RWPE2 (cell line): ENCODE results near the gene SLC27A5.

ENCODE experiments used
- ATAC-seq: fragments of 200-7000 bp; cut with Tn5 transposase; 3 replicates; pipeline ENCODE4 v1.9.1; 2021; ENCODE audit warnings: low read depth
- DNase-seq: peaks from one replicate; pipeline ENCODE4 v3.0.0-alpha.2; 2020; ENCODE audit warnings: low spot score
- H3K27ac ChIP-seq: fragments of 450-650 bp; 2 replicates; pipeline ENCODE4 v1.5.1; 2017; ENCODE audit warnings: mild to moderate bottlenecking; ENCODE audit not compliant: poor library complexity, severe bottlenecking
- H3K27me3 ChIP-seq: fragments of 250-450 bp; sonication (Bioruptor Pico); 2 replicates; pipeline ENCODE4 v1.5.1; 2021; ENCODE audit warnings: mild to moderate bottlenecking, moderate library complexity; ENCODE audit not compliant: insufficient read depth, poor library complexity, severe bottlenecking
- H3K36me3 ChIP-seq: fragments of 250-450 bp; sonication (Bioruptor Pico); 2 replicates; pipeline ENCODE4 v1.5.1; 2020; ENCODE audit warnings: low read depth, mild to moderate bottlenecking, moderate library complexity
- H3K4me1 ChIP-seq: fragments of 250-450 bp; sonication (Bioruptor Pico); 2 replicates; pipeline ENCODE4 v1.5.1; 2021; ENCODE audit warnings: mild to moderate bottlenecking, moderate library complexity; ENCODE audit not compliant: insufficient read depth, poor library complexity, severe bottlenecking
- H3K4me3 ChIP-seq: fragments of 250-450 bp; sonication (Bioruptor Pico); 2 replicates; pipeline ENCODE4 v1.5.1; 2021; ENCODE audit warnings: mild to moderate bottlenecking, moderate library complexity; ENCODE audit not compliant: severe bottlenecking
- H3K9me3 ChIP-seq: fragments of 250-450 bp; sonication (Bioruptor Pico); 2 replicates; pipeline ENCODE4 v1.5.1; 2021; ENCODE audit warnings: mild to moderate bottlenecking, moderate library complexity; ENCODE audit not compliant: severe bottlenecking
- TF ChIP-seq, protein P1 (sequence below): fragments of 450-650 bp; IDR thresholded peaks from one replicate; pipeline ENCODE4 v1.5.1; 2017; ENCODE audit warnings: mild to moderate bottlenecking, moderate library complexity; ENCODE audit not compliant: poor library complexity, severe bottlenecking

The SLC27A5 gene

DNA sequence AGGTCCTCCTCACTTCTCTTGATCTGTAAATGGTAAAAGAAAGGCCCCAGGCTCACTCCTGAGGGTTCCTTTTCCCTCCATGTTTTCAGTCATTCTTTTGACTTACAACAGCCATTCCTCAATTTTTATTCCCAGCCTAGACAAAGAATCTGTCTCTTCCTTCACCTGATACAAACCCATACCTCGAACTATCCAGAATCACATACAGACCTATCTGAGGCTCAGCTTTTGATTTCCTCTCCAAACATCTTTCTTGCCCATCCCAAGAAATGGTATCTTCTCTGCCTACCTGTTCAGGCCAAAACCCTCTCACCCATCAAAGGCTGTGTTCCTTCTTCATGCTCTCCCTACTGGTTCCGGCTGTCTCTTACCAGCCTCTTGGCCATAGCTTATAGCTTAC, 40.9 kb upstream of the SLC27A5 start:
- no peak for DNase-seq
- peaks cover 62% of the 10 kb centered on the region for H3K36me3 ChIP-seq
- H3K4me1 ChIP-seq: no peaks in the 10 kb centered on the region
- no peak for ATAC-seq
- H3K9me3 ChIP-seq: no peaks in the 10 kb centered on the region
- H3K27me3 ChIP-seq: no peaks in the 10 kb centered on the region
- peak overlapping the region; percentile 90 for H3K27ac ChIP-seq
- no peak overlapping the region for H3K4me3 ChIP-seq
- TF ChIP-seq, protein P1, sequence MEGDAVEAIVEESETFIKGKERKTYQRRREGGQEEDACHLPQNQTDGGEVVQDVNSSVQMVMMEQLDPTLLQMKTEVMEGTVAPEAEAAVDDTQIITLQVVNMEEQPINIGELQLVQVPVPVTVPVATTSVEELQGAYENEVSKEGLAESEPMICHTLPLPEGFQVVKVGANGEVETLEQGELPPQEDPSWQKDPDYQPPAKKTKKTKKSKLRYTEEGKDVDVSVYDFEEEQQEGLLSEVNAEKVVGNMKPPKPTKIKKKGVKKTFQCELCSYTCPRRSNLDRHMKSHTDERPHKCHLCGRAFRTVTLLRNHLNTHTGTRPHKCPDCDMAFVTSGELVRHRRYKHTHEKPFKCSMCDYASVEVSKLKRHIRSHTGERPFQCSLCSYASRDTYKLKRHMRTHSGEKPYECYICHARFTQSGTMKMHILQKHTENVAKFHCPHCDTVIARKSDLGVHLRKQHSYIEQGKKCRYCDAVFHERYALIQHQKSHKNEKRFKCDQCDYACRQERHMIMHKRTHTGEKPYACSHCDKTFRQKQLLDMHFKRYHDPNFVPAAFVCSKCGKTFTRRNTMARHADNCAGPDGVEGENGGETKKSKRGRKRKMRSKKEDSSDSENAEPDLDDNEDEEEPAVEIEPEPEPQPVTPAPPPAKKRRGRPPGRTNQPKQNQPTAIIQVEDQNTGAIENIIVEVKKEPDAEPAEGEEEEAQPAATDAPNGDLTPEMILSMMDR: no peak

DNA sequence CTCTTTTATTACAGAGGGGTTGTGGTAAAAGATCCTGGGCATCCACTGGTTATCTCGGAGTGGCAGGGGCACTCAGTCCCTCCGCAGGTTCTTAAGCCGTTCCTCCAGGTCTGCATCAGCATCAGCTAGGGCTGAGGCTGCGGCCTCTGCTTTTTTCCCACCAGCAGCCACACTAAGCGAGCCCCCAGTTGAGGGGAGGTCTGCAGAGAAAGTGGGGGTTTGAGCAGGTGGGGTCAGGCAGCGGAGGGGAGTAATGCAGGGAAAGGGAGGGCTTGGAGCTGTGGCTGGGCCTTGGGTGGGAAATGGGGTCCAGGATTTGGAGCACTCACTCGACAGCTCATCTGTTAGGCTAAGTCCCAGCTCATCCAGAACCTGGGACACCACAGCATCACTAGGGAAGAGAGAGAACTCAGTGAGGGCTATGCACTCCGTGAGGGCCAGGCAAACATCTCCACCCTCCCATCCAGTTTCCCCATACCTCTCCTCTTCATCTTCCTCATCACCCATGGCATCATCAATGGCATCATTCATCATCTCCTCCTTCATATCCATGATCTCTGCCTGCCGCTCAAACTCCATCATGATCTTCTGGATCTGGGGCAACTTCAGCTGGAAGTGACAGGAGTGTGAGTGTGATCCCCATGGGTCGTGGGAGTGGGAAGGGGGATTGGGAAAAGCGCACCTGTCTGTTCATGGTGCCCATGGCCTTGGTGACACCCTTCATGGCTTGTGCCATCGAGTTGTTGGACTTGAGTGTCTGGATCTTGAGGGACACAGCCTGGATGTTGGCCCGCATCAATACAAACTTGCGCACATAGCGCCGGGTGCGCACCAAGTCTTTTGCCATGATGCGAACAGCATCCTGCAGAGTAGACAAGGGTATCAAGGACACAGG, 40.0 kb upstream of the SLC27A5 start:
- Histone ChIP-seq H3K36me3 (peaks cover 68% of the 10 kb centered on the region), H3K27me3 (no peaks in the 10 kb centered on the region), H3K4me1 (no peaks in the 10 kb centered on the region), H3K4me3 (no peak overlapping the region), H3K9me3 (no peaks in the 10 kb centered on the region), H3K27ac (no peak overlapping the region)
- TF ChIP-seq, protein P1: no peak
- ATAC-seq: no peak
- DNase-seq: no peak

DNA sequence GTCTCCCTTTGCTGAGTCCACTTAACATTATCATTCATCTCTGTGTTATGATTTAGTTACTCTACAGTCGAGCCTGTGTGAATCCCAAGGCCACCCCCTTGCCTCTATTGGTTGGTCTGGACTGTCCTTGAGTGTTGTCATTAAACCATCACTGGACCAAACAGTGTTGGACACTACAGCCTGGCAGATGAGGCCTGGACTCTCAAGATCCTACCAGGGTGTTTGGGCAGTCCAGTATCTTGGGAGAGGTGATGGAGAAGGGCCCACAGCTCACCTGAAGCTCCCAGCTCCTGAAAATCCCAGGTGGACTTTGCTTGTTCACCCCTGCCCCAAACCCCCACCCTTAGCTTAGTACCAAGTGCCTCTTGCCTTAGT, 39.3 kb upstream of the SLC27A5 start:
- no peaks in the 10 kb centered on the region for H3K27me3 ChIP-seq
- TF ChIP-seq, protein P1: no peak
- no peak overlapping the region for H3K4me3 ChIP-seq
- no peak overlapping the region for H3K27ac ChIP-seq
- peaks cover 68% of the 10 kb centered on the region for H3K36me3 ChIP-seq
- H3K4me1 ChIP-seq: peaks cover 5% of the 10 kb centered on the region
- no peaks in the 10 kb centered on the region for H3K9me3 ChIP-seq
- ATAC-seq (no peak), DNase-seq (no peak)

DNA sequence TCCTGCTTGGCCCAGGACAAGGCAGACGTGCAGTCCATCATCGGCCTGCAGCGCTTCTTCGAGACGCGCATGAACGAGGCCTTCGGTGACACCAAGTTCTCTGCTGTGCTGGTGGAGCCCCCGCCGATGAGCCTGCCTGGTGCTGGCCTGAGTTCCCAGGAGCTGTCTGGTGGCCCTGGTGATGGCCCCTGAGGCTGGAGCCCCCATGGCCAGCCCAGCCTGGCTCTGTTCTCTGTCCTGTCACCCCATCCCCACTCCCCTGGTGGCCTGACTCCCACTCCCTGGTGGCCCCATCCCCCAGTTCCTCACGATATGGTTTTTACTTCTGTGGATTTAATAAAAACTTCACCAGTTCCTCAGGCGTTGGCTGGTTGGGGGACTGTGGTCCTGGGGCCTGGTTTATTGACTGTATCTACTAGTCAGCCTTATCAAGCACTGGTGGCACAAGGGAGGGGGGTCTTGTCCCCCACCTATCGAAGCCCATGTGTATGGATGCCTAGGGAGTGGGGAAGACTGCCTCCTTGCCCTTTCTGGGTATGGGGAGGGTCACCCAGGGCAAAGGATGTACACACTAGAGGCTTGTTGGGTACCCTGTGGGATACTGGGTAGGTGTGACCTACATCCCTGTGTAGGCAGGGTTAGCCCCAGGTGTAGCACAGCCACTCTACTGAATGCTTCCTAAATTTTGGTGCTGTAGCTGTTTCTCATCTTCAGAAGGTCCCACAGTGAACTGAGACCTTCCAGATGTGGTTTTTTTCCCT, 38.8 kb upstream of the SLC27A5 start:
- Histone ChIP-seq H3K4me3 (no peak overlapping the region), H3K4me1 (peaks cover 5% of the 10 kb centered on the region), H3K27ac (no peak overlapping the region), H3K9me3 (no peaks in the 10 kb centered on the region), H3K36me3 (peaks cover 70% of the 10 kb centered on the region), H3K27me3 (no peaks in the 10 kb centered on the region)
- TF ChIP-seq, protein P1: no peak
- no peak for DNase-seq
- ATAC-seq: no peak
